GM23338 (cell line): Measurements from ENCODE around the gene RAB3IL1. TPM values are rescaled to one million over a fixed set of nuclear protein-coding genes. Genes with fewer than 3 reads are reported as not detected.

Source experiments
- ATAC-seq: fragments of 200-7000 bp; cut with Tn5 transposase; 3 replicates; pipeline ENCODE4 v1.9.1; 2020
- DNase-seq: peaks from one replicate; pipeline ENCODE4 v3.0.0-alpha.2; 2015; ENCODE audit warnings: low spot score
- H2AFZ ChIP-seq: fragments of 200-600 bp; sonication (generic); 2 replicates; pipeline ENCODE4 v1.8.0; 2016; ENCODE audit warnings: antibody characterized with exemption, mild to moderate bottlenecking, moderate library complexity
- H3F3A ChIP-seq: fragments of 200-600 bp; sonication (generic); replicated peaks from 2 replicates; pipeline ENCODE4 v1.8.0; 2017; ENCODE audit warnings: antibody characterized with exemption, mixed run types, low read depth
- H3K27ac ChIP-seq: fragments of 200-600 bp; sonication (generic); 2 replicates; pipeline ENCODE4 v1.6.1; 2016; ENCODE audit warnings: low read depth
- H3K27me3 ChIP-seq: fragments of 200-600 bp; sonication (generic); 2 replicates; pipeline ENCODE4 v1.8.0; 2016; ENCODE audit warnings: mild to moderate bottlenecking, mixed run types, moderate library complexity; ENCODE audit not compliant: insufficient read depth
- H3K36me3 ChIP-seq: fragments of 200-600 bp; sonication (generic); 2 replicates; pipeline ENCODE4 v1.8.0; 2016; ENCODE audit warnings: mild to moderate bottlenecking; ENCODE audit not compliant: insufficient read depth
- H3K4me1 ChIP-seq: fragments of 200-600 bp; sonication (generic); 2 replicates; pipeline ENCODE4 v1.8.0; 2016; ENCODE audit warnings: mild to moderate bottlenecking, moderate library complexity; ENCODE audit not compliant: insufficient read depth
- H3K4me2 ChIP-seq: fragments of 200-600 bp; sonication (generic); 2 replicates; pipeline ENCODE4 v1.7.1; 2017; ENCODE audit warnings: mixed run types
- H3K4me3 ChIP-seq: fragments of 200-600 bp; sonication (generic); 2 replicates; pipeline ENCODE4 v1.6.1; 2016; ENCODE audit warnings: mixed run types
- H3K79me2 ChIP-seq: fragments of 200-600 bp; sonication (generic); replicated peaks from 2 replicates; pipeline ENCODE4 v1.8.0; 2017; ENCODE audit warnings: mild to moderate bottlenecking; ENCODE audit not compliant: insufficient read depth
- H3K9me2 ChIP-seq: fragments of 200-600 bp; sonication (generic); 2 replicates; pipeline ENCODE4 v1.8.0; 2017; ENCODE audit not compliant: insufficient read depth
- H4K20me1 ChIP-seq: fragments of 200-600 bp; sonication (generic); replicated peaks from 2 replicates; pipeline ENCODE4 v1.8.0; 2017; ENCODE audit warnings: mild to moderate bottlenecking; ENCODE audit not compliant: insufficient read depth
- H3K27ac Mint-ChIP-seq: 2 replicates; pipeline ENCODE4 v1.8.0; 2020; ENCODE audit warnings: inconsistent platforms, mild to moderate bottlenecking, moderate library complexity, mixed read lengths
- H3K27me3 Mint-ChIP-seq: 3 replicates; pipeline ENCODE4 v1.8.0; 2022; ENCODE audit warnings: low read depth, mild to moderate bottlenecking, moderate library complexity, mixed read lengths, inconsistent platforms; ENCODE audit not compliant: insufficient read depth, poor library complexity
- H3K36me3 Mint-ChIP-seq: 3 replicates; pipeline ENCODE4 v1.8.0; 2021; ENCODE audit warnings: low read depth, mild to moderate bottlenecking, inconsistent platforms, moderate library complexity, mixed read lengths
- H3K4me1 Mint-ChIP-seq: 3 replicates; pipeline ENCODE4 v1.8.0; 2020; ENCODE audit warnings: mild to moderate bottlenecking, inconsistent platforms, mixed read lengths
- H3K4me3 Mint-ChIP-seq: 3 replicates; pipeline ENCODE4 v1.8.0; 2021; ENCODE audit warnings: moderate library complexity, mild to moderate bottlenecking, inconsistent platforms, mixed read lengths
- H3K9me3 Mint-ChIP-seq: 3 replicates; pipeline ENCODE4 v1.8.0; 2020; ENCODE audit warnings: moderate library complexity, mild to moderate bottlenecking, inconsistent platforms, mixed read lengths
- CREB1 ChIP-seq: fragments of 250-450 bp; sonication (Bioruptor Pico); IDR thresholded peaks from 2 replicates; pipeline ENCODE4 v1.5.0; 2020; ENCODE audit warnings: low read depth, mild to moderate bottlenecking, moderate library complexity
- EZH2 ChIP-seq: fragments of 200-600 bp; sonication (generic); IDR thresholded peaks from one replicate; pipeline ENCODE4 v1.8.0; 2017; ENCODE audit warnings: antibody characterized with exemption, mild to moderate bottlenecking, low read depth; ENCODE audit not compliant: unreplicated experiment
- EZH2phosphoT487 ChIP-seq: fragments of 200-600 bp; sonication (generic); IDR thresholded peaks from one replicate; pipeline ENCODE4 v1.8.1; 2018; ENCODE audit warnings: antibody characterized with exemption; ENCODE audit not compliant: unreplicated experiment
- JUNB ChIP-seq: IDR thresholded peaks from one replicate; pipeline ENCODE4 v1.6.1; 2016; ENCODE audit warnings: antibody characterized with exemption; ENCODE audit not compliant: unreplicated experiment
- NANOG ChIP-seq: IDR thresholded peaks from 2 replicates; pipeline ENCODE4 v1.6.1; 2016; ENCODE audit warnings: antibody characterized with exemption, borderline replicate concordance
- POLR2AphosphoS5 ChIP-seq: IDR thresholded peaks from 2 replicates; pipeline ENCODE4 v1.6.1; 2016; ENCODE audit warnings: antibody characterized with exemption, low read depth
- STAT1 ChIP-seq: IDR thresholded peaks from one replicate; pipeline ENCODE4 v1.6.1; 2016; ENCODE audit warnings: antibody characterized with exemption; ENCODE audit not compliant: unreplicated experiment
- ZNF114 ChIP-seq: fragments of 250-450 bp; sonication (Bioruptor Pico); IDR thresholded peaks from 2 replicates; pipeline ENCODE4 v1.5.0; 2020; ENCODE audit warnings: mild to moderate bottlenecking, moderate library complexity
- ZNF331 ChIP-seq: fragments of 250-450 bp; sonication (Bioruptor Pico); IDR thresholded peaks from 2 replicates; pipeline ENCODE4 v1.5.0; 2020; ENCODE audit warnings: low read depth, mild to moderate bottlenecking, moderate library complexity
- polyA plus RNA-seq: library from polyadenylated mRNA; unstranded; fragments of >200 nt; fragmentation: Nextera tagmentation; extraction: Ambion mirVana; gene quantifications from 2 replicates; pipeline ENCODE4 v1.2.1, GENCODE V29; 2016
- total RNA-seq: library from RNA; depleted of rRNA; stranded (reverse); fragments of >200 nt; shearing (Covaris generic); gene quantifications from 2 replicates; pipeline ENCODE4 v1.2.3, GENCODE V29; 2014
- TF ChIP-seq, protein P1 (sequence below): fragments of 250-450 bp; sonication (Bioruptor Pico); IDR thresholded peaks from 2 replicates; pipeline ENCODE4 v1.5.0; 2020; ENCODE audit warnings: mild to moderate bottlenecking, moderate library complexity
- TF ChIP-seq, protein P2 (sequence below): IDR thresholded peaks from one replicate; pipeline ENCODE4 v1.6.1; 2018; ENCODE audit warnings: antibody characterized with exemption; ENCODE audit not compliant: unreplicated experiment
- TF ChIP-seq, protein P3 (sequence below): IDR thresholded peaks from 2 replicates; pipeline ENCODE4 v1.6.1; 2016; ENCODE audit warnings: antibody characterized with exemption
- TF ChIP-seq, protein P4 (sequence below), 2 experiments: fragments of 200-600 bp in 1 of 2; sonication (generic) in 1 of 2; conservative IDR thresholded peaks; 2 replicates each; pipeline versions ENCODE4 v1.5.1 to v1.6.1; 2016 to 2017; ENCODE audit warnings: antibody characterized with exemption in 2 of 2, low read depth in 2 of 2, mild to moderate bottlenecking in 2 of 2, moderate library complexity in 1 of 2

Gene RAB3IL1
- total and polyA plus RNA-seq, 2 experiments from 2014 or later = 2.7 to 3.4 TPM

- ATAC-seq (no peak), DNase-seq (no peak)
- H2AFZ ChIP-seq = no peak overlapping the region
- no peak overlapping the region for H3K4me2 ChIP-seq
- no peaks in the 10 kb centered on the region for H3K79me2 ChIP-seq
- H4K20me1 ChIP-seq = no peaks in the 10 kb centered on the region
- H3K36me3 ChIP-seq = no peaks in the 10 kb centered on the region
- H3K9me2 ChIP-seq = no peaks in the 10 kb centered on the region
- no peak for TF ChIP-seq NANOG
- no peak for TF ChIP-seq CREB1
- no peak for TF ChIP-seq EZH2phosphoT487
- TF ChIP-seq EZH2 = no peak
- TF ChIP-seq, protein P1, sequence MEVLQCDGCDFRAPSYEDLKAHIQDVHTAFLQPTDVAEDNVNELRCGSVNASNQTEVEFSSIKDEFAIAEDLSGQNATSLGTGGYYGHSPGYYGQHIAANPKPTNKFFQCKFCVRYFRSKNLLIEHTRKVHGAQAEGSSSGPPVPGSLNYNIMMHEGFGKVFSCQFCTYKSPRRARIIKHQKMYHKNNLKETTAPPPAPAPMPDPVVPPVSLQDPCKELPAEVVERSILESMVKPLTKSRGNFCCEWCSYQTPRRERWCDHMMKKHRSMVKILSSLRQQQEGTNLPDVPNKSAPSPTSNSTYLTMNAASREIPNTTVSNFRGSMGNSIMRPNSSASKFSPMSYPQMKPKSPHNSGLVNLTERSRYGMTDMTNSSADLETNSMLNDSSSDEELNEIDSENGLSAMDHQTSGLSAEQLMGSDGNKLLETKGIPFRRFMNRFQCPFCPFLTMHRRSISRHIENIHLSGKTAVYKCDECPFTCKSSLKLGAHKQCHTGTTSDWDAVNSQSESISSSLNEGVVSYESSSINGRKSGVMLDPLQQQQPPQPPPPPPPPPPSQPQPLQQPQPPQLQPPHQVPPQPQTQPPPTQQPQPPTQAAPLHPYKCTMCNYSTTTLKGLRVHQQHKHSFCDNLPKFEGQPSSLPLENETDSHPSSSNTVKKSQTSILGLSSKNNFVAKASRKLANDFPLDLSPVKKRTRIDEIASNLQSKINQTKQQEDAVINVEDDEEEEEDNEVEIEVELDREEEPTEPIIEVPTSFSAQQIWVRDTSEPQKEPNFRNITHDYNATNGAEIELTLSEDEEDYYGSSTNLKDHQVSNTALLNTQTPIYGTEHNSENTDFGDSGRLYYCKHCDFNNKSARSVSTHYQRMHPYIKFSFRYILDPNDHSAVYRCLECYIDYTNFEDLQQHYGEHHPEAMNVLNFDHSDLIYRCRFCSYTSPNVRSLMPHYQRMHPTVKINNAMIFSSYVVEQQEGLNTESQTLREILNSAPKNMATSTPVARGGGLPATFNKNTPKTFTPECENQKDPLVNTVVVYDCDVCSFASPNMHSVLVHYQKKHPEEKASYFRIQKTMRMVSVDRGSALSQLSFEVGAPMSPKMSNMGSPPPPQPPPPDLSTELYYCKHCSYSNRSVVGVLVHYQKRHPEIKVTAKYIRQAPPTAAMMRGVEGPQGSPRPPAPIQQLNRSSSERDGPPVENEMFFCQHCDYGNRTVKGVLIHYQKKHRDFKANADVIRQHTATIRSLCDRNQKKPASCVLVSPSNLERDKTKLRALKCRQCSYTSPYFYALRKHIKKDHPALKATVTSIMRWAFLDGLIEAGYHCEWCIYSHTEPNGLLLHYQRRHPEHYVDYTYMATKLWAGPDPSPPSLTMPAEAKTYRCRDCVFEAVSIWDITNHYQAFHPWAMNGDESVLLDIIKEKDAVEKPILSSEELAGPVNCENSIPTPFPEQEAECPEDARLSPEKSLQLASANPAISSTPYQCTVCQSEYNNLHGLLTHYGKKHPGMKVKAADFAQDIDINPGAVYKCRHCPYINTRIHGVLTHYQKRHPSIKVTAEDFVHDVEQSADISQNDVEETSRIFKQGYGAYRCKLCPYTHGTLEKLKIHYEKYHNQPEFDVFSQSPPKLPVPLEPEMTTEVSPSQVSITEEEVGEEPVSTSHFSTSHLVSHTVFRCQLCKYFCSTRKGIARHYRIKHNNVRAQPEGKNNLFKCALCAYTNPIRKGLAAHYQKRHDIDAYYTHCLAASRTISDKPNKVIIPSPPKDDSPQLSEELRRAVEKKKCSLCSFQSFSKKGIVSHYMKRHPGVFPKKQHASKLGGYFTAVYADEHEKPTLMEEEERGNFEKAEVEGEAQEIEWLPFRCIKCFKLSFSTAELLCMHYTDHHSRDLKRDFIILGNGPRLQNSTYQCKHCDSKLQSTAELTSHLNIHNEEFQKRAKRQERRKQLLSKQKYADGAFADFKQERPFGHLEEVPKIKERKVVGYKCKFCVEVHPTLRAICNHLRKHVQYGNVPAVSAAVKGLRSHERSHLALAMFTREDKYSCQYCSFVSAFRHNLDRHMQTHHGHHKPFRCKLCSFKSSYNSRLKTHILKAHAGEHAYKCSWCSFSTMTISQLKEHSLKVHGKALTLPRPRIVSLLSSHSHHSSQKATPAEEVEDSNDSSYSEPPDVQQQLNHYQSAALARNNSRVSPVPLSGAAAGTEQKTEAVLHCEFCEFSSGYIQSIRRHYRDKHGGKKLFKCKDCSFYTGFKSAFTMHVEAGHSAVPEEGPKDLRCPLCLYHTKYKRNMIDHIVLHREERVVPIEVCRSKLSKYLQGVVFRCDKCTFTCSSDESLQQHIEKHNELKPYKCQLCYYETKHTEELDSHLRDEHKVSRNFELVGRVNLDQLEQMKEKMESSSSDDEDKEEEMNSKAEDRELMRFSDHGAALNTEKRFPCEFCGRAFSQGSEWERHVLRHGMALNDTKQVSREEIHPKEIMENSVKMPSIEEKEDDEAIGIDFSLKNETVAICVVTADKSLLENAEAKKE (CRISPR knock-in tag) = no peak
- TF ChIP-seq STAT1 = no peak
- TF ChIP-seq, protein P2, sequence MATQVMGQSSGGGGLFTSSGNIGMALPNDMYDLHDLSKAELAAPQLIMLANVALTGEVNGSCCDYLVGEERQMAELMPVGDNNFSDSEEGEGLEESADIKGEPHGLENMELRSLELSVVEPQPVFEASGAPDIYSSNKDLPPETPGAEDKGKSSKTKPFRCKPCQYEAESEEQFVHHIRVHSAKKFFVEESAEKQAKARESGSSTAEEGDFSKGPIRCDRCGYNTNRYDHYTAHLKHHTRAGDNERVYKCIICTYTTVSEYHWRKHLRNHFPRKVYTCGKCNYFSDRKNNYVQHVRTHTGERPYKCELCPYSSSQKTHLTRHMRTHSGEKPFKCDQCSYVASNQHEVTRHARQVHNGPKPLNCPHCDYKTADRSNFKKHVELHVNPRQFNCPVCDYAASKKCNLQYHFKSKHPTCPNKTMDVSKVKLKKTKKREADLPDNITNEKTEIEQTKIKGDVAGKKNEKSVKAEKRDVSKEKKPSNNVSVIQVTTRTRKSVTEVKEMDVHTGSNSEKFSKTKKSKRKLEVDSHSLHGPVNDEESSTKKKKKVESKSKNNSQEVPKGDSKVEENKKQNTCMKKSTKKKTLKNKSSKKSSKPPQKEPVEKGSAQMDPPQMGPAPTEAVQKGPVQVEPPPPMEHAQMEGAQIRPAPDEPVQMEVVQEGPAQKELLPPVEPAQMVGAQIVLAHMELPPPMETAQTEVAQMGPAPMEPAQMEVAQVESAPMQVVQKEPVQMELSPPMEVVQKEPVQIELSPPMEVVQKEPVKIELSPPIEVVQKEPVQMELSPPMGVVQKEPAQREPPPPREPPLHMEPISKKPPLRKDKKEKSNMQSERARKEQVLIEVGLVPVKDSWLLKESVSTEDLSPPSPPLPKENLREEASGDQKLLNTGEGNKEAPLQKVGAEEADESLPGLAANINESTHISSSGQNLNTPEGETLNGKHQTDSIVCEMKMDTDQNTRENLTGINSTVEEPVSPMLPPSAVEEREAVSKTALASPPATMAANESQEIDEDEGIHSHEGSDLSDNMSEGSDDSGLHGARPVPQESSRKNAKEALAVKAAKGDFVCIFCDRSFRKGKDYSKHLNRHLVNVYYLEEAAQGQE = no peak
- no peak for TF ChIP-seq JUNB
- TF ChIP-seq, protein P3, sequence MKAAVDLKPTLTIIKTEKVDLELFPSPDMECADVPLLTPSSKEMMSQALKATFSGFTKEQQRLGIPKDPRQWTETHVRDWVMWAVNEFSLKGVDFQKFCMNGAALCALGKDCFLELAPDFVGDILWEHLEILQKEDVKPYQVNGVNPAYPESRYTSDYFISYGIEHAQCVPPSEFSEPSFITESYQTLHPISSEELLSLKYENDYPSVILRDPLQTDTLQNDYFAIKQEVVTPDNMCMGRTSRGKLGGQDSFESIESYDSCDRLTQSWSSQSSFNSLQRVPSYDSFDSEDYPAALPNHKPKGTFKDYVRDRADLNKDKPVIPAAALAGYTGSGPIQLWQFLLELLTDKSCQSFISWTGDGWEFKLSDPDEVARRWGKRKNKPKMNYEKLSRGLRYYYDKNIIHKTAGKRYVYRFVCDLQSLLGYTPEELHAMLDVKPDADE = no peak
- TF ChIP-seq, protein P4, sequence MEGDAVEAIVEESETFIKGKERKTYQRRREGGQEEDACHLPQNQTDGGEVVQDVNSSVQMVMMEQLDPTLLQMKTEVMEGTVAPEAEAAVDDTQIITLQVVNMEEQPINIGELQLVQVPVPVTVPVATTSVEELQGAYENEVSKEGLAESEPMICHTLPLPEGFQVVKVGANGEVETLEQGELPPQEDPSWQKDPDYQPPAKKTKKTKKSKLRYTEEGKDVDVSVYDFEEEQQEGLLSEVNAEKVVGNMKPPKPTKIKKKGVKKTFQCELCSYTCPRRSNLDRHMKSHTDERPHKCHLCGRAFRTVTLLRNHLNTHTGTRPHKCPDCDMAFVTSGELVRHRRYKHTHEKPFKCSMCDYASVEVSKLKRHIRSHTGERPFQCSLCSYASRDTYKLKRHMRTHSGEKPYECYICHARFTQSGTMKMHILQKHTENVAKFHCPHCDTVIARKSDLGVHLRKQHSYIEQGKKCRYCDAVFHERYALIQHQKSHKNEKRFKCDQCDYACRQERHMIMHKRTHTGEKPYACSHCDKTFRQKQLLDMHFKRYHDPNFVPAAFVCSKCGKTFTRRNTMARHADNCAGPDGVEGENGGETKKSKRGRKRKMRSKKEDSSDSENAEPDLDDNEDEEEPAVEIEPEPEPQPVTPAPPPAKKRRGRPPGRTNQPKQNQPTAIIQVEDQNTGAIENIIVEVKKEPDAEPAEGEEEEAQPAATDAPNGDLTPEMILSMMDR (conservative IDR thresholded peaks at IDR 0.05; ENCODE audit: low read depth in 2 of 2) = no peak
- no peak for TF ChIP-seq ZNF114 (CRISPR knock-in tag)
- TF ChIP-seq ZNF331 (CRISPR knock-in tag) = no peak
- TF ChIP-seq POLR2AphosphoS5 = no peak
- no peak overlapping the region for H3K4me3 ChIP-seq
- H3K9me3 Mint-ChIP-seq = no peaks in the 10 kb centered on the region
- H3K27ac ChIP-seq = no peak overlapping the region
- H3F3A ChIP-seq = peaks cover 8% of the 10 kb centered on the region; the same call in 1 of the 2 replicates
- H3K27me3 Mint-ChIP-seq = peaks cover 12% of the 10 kb centered on the region
- no peaks in the 10 kb centered on the region for H3K27me3 ChIP-seq
- peaks cover 22% of the 10 kb centered on the region for H3K4me1 ChIP-seq
- no peak overlapping the region for H3K4me3 Mint-ChIP-seq
- no peaks in the 10 kb centered on the region for H3K36me3 Mint-ChIP-seq
- peaks cover 40% of the 10 kb centered on the region for H3K4me1 Mint-ChIP-seq
- H3K27ac Mint-ChIP-seq = no peak overlapping the region
Measured at GRCh38 chr11:61926235-61926634, 8.9 kb upstream of the RAB3IL1 start.
